GM12873 (cell line): ENCODE data around the gene SEMA3B.

Experiments used
- CTCF ChIP-seq: IDR thresholded peaks from 2 replicates; pipeline ENCODE4 v1.5.1; 2012; ENCODE audit warnings: low read depth, mild to moderate bottlenecking, moderate library complexity, low read length, control low read depth; ENCODE audit not compliant: insufficient read depth; ENCODE audit errors: missing control alignments

Gene SEMA3B

GRCh38 chr3:50288387-50289007 lies 19.6 kb downstream of the SEMA3B start:
- TF ChIP-seq CTCF, result no peak

GRCh38 chr3:50289130-50289529 lies 20.2 kb downstream of the SEMA3B start:
- TF ChIP-seq CTCF, result no peak

GRCh38 chr3:50290161-50290641 lies 21.3 kb downstream of the SEMA3B start:
- no peak for TF ChIP-seq CTCF

- no peak for TF ChIP-seq CTCF
Observed at GRCh38 chr3:50292159-50293078, 23.5 kb downstream of the SEMA3B start, which contains the start of gene IFRD2. Gene IFRD2, minus strand, starts transcription at chr3:50292429. Its CDS starts 155 bp downstream, at chr3:50292274.

GRCh38 chr3:50293079-50293801 lies 24.3 kb downstream of the SEMA3B start:
- TF ChIP-seq CTCF, result no peak

- no peak for TF ChIP-seq CTCF
Observed at GRCh38 chr3:50294089-50294488, 25.1 kb downstream of the SEMA3B start.
